Neural progenitor cell (in vitro differentiated cells): ENCODE measurements around the gene CCDC102B.

Experiments
- CTCF ChIP-seq: fragments of 200-600 bp; sonication (generic); IDR thresholded peaks from 2 replicates; pipeline ENCODE4 v1.5.1; 2017; ENCODE audit warnings: antibody characterized with exemption, mild to moderate bottlenecking
- EZH2 ChIP-seq: fragments of 200-600 bp; sonication (generic); IDR thresholded peaks from 2 replicates; pipeline ENCODE4 v1.6.1; 2017; ENCODE audit warnings: antibody characterized with exemption, mild to moderate bottlenecking, moderate library complexity
- EZH2phosphoT487 ChIP-seq: fragments of 200-600 bp; sonication (generic); IDR thresholded peaks from 2 replicates; pipeline ENCODE4 v1.6.1; 2017; ENCODE audit warnings: antibody characterized with exemption

GRCh38 chr18:68779169-68779568, 18.7 kb upstream of the CCDC102B start:
- TF ChIP-seq CTCF = no peak
- no peak for TF ChIP-seq EZH2phosphoT487
- no peak for TF ChIP-seq EZH2
